ENCODE data around the gene BAHCC1.

The BAHCC1 gene

DNA sequence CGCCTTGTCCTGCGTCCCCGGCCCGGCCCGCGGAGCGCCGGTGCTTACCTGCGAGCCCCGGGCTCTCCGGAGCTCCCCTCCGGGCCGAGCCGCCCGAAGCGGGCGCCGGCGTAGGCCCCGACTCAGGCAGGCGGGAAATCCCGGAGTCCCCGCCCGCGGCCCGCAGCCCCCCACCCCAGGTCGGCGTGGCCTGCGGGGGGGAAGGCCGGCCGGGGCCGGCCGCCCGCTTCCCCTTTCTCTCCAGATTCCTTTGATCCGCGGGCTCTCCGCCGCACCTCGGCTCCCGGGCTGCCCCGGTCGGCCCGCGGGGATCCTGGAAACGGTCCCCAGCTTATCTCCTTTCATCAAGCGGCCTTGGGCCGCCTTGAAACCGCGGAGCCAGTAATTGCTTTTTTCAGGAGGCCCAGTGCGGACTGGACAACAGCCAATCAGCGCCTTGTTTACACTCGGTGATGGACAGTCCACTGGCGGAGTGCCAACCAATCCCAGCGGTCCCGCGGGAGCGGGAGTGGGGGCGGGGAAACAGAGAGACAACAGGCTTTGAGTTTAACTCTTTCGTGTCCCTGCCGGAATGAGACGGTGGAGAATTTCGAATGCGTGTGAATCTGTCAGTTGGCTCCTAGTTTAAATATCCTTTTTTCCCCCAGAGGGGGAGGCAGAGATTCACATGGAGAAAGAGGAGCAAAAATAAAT lies 1.4 kb upstream of the BAHCC1 start:
- peak; percentile 100 for DNase-seq
- in situ Hi-C loops (cut with HindIII; ENCODE audit: low pct_ligation_motif_present, low pct_unique_long_range_greater_than_20kb, low sequenced_read_pairs), result no loop called here

DNA sequence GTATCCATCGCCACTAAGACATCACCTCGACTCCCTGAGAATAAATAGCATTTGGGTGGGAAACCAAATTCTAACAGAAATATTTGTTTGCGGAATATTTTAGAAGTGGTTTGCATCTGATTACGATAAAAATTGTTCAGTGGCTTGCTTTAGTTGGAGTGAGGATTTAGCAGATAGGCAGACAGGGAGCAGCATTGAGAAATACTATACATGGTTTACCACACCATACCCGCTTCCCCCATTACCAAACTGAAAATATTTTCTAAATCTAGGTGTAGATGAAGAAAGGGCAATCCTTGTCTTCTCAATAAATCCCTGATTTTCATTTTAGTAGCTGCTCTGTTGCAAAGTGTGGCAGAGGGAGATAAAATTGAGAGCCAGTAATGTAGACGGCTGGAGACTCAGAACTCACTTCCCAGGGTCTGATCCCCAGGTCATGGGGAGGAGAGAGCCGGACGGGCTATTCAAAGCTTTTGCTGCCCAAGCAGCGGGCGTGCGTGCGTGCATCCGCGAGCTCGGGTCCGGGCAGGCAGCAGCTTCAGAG lies 808 bp upstream of the BAHCC1 start:
- DNase-seq, result no peak
- in situ Hi-C loops (cut with HindIII; ENCODE audit: low pct_ligation_motif_present, low pct_unique_long_range_greater_than_20kb, low sequenced_read_pairs), result no loop called here

DNA sequence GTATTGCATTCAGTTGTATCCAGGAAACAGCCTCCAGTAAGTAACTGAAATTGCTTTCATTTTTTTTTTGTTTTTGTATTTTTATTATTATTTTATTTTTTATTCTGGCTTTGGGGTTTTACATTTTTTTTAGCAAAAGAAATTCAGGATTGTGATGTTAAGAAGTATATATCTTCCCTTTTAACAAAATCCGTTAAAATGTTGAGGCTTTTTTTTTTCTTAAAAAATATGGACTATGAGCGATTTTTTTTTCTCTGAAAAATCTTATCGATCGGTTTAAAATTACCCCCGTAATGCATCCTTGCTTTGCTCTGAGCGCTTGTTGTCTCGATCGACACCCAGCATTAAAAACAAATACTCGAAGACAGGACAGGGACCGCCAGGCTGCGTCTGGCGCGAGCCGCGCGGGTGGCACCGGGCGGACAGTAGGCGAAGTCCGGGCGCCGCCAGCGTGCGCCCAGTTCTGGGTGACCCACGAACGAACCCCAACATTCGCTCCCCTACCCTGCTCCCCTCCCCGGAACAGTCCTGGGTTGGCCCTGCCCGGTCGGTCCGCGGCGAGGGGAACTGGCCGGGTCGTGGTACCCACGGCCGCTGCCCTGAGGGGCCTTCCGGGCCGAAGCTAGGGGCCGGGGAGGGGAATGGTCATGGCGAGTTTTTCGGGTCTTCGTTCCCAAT lies 482 bp downstream of the BAHCC1 start:
- in situ Hi-C loops (cut with HindIII; ENCODE audit: low pct_ligation_motif_present, low pct_unique_long_range_greater_than_20kb, low sequenced_read_pairs), result no loop called here
- no peak for DNase-seq

DNA sequence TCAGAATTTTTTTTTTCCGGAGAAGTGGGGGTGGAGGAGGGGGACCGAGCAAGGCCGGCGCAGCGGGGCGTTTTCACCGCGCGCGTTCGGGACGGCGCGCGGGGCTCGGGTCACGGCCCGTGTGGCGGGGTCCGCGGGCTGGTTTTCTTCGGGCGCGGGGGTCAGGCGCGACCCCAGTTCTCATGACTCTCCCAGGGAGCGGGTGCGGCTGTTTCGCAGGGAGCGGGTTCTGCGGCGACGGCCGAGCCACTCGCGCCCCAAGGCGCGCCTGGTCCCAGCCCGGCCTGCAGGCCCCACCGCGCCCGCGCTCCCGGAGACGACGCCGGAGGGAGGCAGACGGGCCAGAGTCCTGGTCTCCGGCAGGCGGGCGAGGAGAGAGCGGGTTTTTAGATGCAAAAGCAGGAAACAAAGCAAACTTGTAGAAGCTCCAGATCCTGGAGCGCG lies 1.0 kb downstream of the BAHCC1 start:
- no peak for DNase-seq

DNA sequence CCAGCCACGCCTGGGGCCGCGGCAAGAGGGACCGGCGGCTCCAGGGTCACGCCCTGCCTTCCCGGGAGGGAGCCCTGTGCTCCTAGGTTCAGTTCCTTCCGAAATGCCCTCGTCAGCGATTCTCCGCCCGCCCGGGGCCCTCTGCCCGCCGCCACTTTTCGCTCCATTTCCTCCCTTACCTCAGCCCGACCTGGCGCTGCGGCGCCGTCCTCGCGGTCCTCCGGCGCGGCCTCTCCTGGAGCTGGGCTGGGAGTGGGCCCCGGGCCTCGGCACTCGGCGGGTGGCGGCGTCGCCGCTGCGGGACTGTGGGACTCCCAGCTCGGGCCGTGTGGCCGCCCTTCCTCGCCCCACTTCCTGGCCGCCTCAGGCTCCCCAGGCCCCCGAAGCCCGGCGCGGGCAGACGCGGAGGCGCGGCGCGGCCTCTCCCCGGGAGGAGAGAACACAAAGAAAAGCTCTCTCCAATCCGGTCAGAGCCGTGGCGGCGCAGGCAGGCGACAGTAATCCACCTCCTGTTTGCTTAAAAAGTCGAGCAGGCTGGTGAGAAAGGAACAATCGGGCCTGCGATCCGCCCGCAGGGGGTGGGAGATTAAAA lies 1.6 kb downstream of the BAHCC1 start:
- in situ Hi-C loops (cut with HindIII; ENCODE audit: low pct_ligation_motif_present, low pct_unique_long_range_greater_than_20kb, low sequenced_read_pairs), result no loop called here
- peak; percentile 57 for DNase-seq

More for the DNA sequence above, 1.0 kb downstream of the BAHCC1 start:
- in situ Hi-C loops (cut with HindIII; ENCODE audit: low pct_ligation_motif_present, low pct_unique_long_range_greater_than_20kb, low sequenced_read_pairs), result no loop called here

DNA sequence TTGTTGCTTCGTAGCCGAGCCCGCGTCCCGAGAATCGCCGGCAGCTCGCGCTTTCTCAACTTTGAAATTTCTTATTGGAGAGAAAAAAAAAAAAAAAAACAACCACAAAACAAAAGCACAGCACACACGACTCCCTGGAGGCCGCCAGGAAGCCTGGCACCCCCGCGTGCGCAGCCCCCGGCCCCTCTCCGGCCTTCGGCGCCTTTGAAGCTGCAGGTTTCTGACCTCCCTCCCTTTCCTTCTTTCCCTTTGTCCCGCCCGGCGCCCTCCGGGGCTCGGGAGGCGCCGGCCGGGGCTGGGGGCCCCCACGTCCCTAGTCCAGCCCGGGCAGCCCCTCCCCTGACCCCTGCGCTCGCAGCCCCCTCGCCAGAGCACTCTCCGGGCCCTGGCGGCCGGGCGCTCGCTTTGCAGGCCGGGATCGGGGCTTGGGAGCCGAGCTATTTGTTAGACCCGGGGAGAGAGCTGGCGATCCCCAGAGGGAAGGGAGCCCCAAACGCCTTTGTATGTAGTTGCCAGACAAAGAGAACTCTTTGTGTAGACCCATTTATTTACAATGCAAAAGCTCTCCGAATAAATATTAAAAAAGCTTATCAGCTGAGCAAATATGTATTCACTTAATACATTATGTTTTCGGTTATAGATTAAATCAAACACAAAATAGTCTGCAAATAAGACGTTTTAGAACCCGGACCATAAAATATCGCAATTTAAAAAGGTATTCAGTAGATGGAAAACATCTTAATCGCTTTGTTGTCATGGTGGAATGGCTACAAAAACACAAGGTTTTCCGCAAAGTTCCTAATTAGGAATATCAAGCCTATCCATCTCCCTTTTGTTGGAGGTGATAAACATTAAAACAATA lies 2.3 kb downstream of the BAHCC1 start:
- in situ Hi-C loops (cut with HindIII; ENCODE audit: low pct_ligation_motif_present, low pct_unique_long_range_greater_than_20kb, low sequenced_read_pairs), result no loop called here
- peak; percentile 68 for DNase-seq

DNA sequence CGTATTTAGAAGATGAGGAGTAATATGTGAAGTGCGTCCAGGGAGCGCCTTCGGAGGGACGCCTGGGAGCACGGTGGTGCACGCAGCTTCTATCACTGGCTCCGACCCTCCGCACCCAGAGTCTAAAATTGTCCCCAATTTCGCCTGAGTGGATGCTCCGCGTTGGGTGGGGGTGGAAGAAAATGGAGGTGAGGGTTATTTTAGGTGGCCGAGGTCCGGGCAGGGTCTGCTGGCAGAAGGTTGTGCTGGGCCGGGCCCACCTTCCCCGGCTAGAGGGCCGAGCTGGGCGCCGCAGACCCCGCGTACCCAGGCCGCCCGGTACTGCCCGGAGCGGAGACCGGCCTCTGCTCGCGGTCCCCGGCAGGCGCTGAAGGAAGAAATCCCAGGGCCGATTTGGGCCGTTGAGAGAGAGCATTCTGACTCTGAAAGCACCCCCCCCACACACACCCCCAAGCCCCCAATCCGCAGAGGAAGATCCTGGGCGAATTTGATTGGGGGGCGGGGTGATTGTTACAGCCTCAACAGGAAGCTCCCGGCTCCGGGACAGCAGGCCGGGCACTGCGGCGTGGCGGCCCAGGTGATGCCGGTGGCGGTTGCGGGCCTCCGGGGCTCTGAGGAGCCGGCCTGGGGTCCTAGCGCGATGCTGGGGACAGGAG lies 3.0 kb downstream of the BAHCC1 start:
- in situ Hi-C loops (cut with HindIII; ENCODE audit: low pct_ligation_motif_present, low pct_unique_long_range_greater_than_20kb, low sequenced_read_pairs), result no loop called here
- DNase-seq, result no peak

DNA sequence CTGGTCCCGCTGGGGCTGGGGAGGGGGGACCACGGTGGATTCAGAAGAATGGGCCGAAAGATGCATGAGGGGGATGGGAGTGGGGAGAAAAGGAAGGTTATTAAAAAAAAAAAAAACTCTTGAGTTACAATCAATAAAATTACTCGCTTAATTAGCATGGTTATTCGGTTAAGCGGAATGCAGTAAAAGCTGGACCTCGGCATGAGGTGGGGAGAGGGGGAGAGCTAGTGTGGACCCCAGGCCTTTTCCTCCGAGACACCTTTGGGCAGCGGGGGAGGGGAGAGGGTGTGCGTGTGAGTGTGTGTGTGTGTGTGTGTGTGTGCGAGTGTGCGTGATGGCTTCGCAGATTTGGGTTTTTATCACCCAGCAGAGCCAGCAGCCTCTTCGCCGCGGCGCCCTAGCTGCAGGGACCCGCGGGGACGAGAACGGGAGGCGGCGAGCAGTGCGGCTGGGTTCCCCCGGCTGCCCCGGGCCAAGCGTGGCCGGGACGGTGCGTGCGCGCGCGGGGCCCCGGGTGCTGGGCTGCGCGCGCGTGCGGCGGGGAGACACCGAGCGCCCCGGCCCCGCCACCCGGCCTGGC lies 3.7 kb downstream of the BAHCC1 start:
- in situ Hi-C loops (cut with HindIII; ENCODE audit: low pct_ligation_motif_present, low pct_unique_long_range_greater_than_20kb, low sequenced_read_pairs), result no loop called here
- no peak for DNase-seq

DNA sequence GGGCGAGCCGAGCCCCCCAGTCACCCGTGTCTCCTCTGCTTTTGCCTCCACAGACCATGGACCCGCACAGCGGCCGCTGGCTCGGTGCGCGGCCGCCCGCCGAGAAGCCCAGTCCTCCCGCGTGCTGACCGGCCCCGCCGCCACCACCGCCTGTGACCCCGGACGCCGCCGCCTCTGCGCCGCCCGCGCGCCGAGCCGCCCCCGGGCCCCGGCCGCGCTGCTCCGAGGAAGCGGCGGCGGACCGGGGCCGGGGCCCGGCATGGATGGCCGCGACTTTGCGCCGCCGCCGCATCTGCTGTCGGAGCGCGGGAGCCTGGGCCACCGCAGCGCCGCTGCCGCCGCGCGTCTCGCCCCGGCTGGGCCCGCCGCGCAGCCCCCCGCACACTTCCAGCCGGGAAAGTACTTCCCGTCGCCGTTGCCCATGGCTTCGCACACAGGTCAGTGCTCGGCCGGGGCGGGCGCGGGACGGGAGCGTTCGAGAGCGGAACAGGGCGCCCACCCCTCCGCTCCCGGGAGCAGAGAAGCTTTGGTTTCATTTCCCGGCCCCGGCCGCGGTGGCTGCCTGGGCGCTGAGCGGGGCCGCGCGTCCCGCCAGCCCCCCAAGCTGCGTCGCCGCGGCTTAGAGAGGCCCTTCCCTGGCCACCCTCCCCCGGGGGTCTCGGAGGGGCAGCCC lies 4.4 kb downstream of the BAHCC1 start:
- in situ Hi-C loops (cut with HindIII; ENCODE audit: low pct_ligation_motif_present, low pct_unique_long_range_greater_than_20kb, low sequenced_read_pairs), result no loop called here
- DNase-seq, result no peak

DNA sequence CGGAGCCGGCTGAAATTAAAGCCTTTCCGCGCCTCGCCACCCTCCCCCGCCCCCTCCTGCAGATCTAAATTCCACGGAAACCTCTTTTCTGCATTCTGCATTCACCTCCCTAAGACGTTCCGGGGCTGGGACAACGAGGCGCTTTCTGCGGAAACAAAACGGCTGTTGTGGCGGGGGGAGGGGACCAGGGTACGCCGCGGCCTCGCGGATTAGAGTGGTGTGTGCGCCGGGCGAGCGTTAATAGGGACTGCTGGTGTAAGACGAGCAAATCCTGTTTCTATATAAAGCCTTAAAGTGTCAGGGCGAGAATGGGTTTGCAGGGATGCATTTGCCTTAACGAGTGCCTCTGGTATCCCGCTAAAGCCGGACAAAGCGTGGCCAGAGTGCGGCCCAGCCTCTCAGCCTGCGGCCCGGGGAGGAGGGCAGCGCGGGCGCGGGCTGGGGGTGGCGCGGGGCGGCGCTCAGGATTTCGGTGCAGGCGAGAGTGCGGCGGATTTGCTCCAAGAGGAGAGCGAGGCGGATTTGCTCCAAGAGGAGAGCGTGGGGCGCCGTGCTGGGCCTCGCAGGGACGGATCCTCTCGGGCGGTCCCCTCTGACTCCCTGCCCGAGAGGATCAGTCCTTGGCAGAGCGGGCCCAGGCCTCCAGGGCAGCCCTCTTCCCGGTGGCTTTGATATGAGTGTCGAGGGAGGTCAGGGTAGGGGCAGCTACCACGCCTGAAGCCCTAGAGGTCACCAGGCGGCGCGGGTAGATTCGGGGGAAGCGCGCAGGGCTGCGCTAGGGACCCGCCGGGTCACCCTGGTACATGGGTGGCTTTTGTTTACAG lies 5.1 kb downstream of the BAHCC1 start:
- DNase-seq, result no peak
- in situ Hi-C loops (cut with HindIII; ENCODE audit: low pct_ligation_motif_present, low pct_unique_long_range_greater_than_20kb, low sequenced_read_pairs), result no loop called here

DNA sequence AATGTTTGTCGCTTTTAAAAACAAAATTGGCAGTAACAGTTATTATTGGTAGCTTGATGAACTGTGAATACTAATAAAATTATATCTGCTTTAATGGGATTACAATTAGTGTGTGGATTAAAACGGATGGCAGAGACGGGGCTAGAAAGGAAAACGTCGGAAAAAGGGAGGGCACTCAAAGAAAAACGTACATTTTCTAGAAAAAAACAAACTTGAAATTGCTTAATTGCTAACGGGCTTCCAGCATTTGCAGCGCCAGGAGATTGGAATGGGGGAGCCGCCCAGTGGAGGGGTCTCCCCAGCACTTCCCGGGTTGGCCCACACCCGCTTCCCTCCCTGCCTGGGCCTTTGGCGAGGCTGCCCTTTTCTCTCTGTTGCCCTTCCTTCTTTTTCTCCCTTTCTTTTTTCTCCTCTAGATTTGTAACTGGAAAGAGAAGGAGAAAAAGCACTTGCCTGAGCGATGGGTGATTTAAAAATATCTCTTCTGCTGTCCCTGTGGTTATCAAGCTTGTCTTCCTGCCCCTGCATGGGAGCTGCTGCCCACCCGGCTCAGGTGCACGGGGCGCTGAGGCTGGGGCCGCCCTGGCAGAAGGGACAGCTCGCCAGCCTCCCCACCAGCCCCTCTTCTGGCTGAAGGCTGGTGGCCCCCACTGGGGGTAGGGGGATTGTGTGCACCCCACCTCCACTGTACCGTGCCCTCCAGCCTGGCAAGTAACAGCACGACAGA lies 5.9 kb downstream of the BAHCC1 start:
- in situ Hi-C loops (cut with HindIII; ENCODE audit: low pct_ligation_motif_present, low pct_unique_long_range_greater_than_20kb, low sequenced_read_pairs), result no loop called here

DNA sequence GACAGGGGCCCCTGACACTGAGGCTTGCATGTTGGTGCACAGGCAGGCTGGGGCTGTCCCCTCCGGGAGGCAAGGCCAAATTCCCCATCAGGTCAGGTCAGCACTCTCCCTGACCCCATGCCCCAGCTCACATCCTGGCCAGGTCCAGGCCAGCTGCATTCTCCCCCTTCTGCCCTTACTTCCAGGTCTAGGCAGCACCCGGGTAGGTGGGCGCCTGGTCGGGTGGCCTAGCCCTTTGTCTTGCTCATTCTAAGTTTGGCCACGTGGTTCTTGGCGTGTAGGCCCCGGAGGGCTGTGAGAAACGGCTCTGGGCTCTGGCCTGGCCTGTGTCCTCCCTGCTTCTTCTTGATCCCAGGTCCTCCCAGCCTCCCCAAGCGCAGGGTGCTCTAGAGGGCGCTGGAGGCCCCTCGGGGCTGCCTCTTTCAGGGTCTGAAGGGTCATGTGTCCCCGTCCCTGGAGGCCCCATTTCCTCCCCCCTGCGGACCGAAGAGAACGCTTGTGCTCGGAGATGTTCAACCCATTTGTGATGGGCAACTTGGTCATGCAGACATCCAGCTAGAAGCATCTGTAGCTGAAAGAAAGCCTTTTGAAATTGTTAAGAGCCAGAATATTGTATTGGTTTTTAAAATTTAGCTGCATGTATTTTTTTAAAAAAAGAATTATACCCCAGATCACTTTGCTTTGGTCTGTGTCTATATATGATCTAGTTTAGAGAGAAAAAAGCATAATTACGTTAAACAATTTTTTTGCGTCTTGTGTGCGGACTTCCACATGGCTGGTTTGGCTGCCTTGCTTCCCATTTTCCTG lies 6.7 kb downstream of the BAHCC1 start:
- DNase-seq, result peak; percentile 45

More for the DNA sequence above, 5.9 kb downstream of the BAHCC1 start:
- DNase-seq, result no peak

DNA sequence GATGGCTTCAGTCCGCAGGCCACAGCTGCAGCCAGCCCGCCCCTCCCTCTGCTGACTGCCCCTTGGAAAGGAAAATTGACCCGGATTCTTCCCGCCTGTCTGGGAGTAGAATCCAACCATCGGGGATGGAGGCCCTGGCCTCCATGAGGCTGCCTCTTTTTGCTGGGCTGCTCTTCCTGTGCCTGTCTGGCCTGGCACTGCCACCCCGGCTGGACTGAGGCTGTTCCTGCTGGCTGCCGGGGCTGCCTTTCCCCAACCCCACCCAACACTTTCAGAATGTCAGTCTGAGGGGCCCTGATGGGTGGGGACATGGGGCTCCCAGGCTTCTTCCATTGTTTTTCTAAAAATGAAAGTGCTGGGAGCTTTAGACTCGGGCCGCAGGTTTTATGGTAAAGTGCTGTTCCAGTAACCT lies 7.3 kb downstream of the BAHCC1 start:
- no peak for DNase-seq
- in situ Hi-C loops (cut with HindIII; ENCODE audit: low pct_ligation_motif_present, low pct_unique_long_range_greater_than_20kb, low sequenced_read_pairs), result no loop called here

More for the DNA sequence above, 6.7 kb downstream of the BAHCC1 start:
- in situ Hi-C loops (cut with HindIII; ENCODE audit: low pct_ligation_motif_present, low pct_unique_long_range_greater_than_20kb, low sequenced_read_pairs), result no loop called here

DNA sequence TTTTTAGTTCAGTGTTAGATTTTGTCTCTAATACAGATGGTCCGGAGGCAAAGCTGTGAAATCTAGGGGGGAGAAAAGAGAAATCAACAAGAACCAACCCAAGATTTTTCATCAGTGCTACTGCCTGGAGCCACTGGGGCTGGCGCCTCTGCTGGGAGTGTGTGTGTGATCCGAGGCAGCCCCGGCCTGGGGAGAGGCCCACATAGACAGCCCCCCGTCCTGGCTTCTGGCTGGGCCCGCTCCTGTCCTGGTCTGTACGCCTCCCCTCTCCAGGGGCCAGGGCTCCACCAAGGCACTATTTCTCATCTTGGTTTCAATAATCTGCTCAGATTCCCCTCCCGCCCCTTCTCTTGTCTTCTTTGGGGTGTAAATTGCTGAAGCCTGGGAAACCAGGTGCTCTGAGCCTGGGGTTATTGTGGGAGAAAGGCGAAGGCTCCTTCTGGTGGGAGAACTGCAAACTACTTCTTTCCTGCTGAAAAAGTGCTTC lies 7.8 kb downstream of the BAHCC1 start:
- in situ Hi-C loops (cut with HindIII; ENCODE audit: low pct_ligation_motif_present, low pct_unique_long_range_greater_than_20kb, low sequenced_read_pairs), result no loop called here
- no peak for DNase-seq

All from ACHN (cell line).